A673 (cell line): Measurements from ENCODE around the gene LNPEP. TPM values are rescaled to one million over a fixed set of nuclear protein-coding genes. Genes with fewer than 3 reads are reported as not detected.

ENCODE experiments used
- BruUV-seq: library from RNA; stranded (reverse); fragments of 400-500 nt; replicated peaks from 2 replicates; lab custom pipeline; 2021; lab: Mats Ljungman, UMichigan
- CTCF ChIA-PET: fragments of 300-600 bp; sonication (Branson Sonifier 250); formaldehyde crosslinking; loops from one replicate; lab custom pipeline; 2022; ENCODE audit warnings: antibody characterized with exemption; lab: Charles Lee
- POLR2A ChIA-PET: fragments of 300-600 bp; sonication (Branson Sonifier 250); formaldehyde crosslinking; loops from one replicate; lab custom pipeline; 2022; ENCODE audit warnings: antibody characterized with exemption; ENCODE audit not compliant: low non-redundant PET; lab: Charles Lee
- DNase-seq: peaks from one replicate; pipeline ENCODE4 v3.0.0-alpha.2; 2015; ENCODE audit warnings: low spot score
- H3K27ac ChIP-seq: fragments of 200-600 bp; sonication (generic); 2 replicates; pipeline ENCODE4 v1.5.1; 2016; ENCODE audit warnings: mixed run types, low read depth, mild to moderate bottlenecking, mixed read lengths, antibody characterized with exemption, low read length; ENCODE audit not compliant: poor library complexity, severe bottlenecking
- H3K27me3 ChIP-seq: fragments of 200-600 bp; sonication (generic); replicated peaks from 2 replicates; pipeline ENCODE4 v1.6.1; 2017; ENCODE audit warnings: mixed run types, low read depth, mild to moderate bottlenecking, mixed read lengths, antibody characterized with exemption, low read length; ENCODE audit not compliant: insufficient read depth, poor library complexity
- H3K36me3 ChIP-seq: fragments of 200-600 bp; sonication (generic); 2 replicates; pipeline ENCODE4 v1.6.1; 2016; ENCODE audit warnings: mixed run types, mild to moderate bottlenecking, mixed read lengths, antibody characterized with exemption, low read length; ENCODE audit not compliant: insufficient read depth, poor library complexity, severe bottlenecking
- H3K4me1 ChIP-seq: fragments of 200-600 bp; sonication (generic); 2 replicates; pipeline ENCODE4 v1.6.1; 2017; ENCODE audit warnings: mixed run types, mild to moderate bottlenecking, mixed read lengths, antibody characterized with exemption, low read length; ENCODE audit not compliant: insufficient read depth, poor library complexity, severe bottlenecking
- H3K4me3 ChIP-seq: fragments of 200-600 bp; sonication (generic); 2 replicates; pipeline ENCODE4 v1.5.1; 2016; ENCODE audit warnings: low read depth, mixed run types, mild to moderate bottlenecking, mixed read lengths, low read length; ENCODE audit not compliant: poor library complexity, severe bottlenecking
- H3K9me3 ChIP-seq: fragments of 200-600 bp; sonication (generic); 2 replicates; pipeline ENCODE4 v1.6.1; 2016; ENCODE audit warnings: mixed run types, low read depth, mild to moderate bottlenecking, mixed read lengths, antibody characterized with exemption, low read length; ENCODE audit not compliant: poor library complexity, severe bottlenecking
- CTCF ChIP-seq: fragments of 300-800, 200-600 bp; sonication (generic); conservative IDR thresholded peaks from 2 replicates; pipeline ENCODE4 v1.5.1; 2017; ENCODE audit warnings: low read depth, mild to moderate bottlenecking, antibody characterized with exemption, low read length, moderate library complexity, mixed read lengths
- EZH2 ChIP-seq: fragments of 200-600 bp; sonication (generic); IDR thresholded peaks from 2 replicates; pipeline ENCODE4 v1.6.1; 2017; ENCODE audit warnings: borderline replicate concordance, low read depth, mild to moderate bottlenecking, mixed read lengths, antibody characterized with exemption, low read length; ENCODE audit not compliant: poor library complexity, severe bottlenecking
- intact Hi-C: fragments of 100-400 bp; cut with micrococcal nuclease; formaldehyde crosslinking; loops from one replicate; pipeline ENCODE4 v1.10.0; 2022; ENCODE audit not compliant: unreplicated experiment
- total RNA-seq: library from RNA; stranded (reverse); gene quantifications from 2 replicates; pipeline ENCODE4 v1.2.3, GENCODE V29; 2021

LNPEP gene
- total RNA-seq, 1 experiment from 2014 or later, result 10.3 TPM

GRCh38 chr5:97019435-97020117 lies 83.7 kb downstream of the LNPEP start:
- Histone ChIP-seq H3K27me3 (no peaks in the 10 kb centered on the region), H3K9me3 (no peaks in the 10 kb centered on the region), H3K36me3 (no peaks in the 10 kb centered on the region), H3K4me1 (no peaks in the 10 kb centered on the region), H3K27ac (no peak overlapping the region), H3K4me3 (no peak overlapping the region)
- TF ChIP-seq EZH2 (no peak), CTCF (no peak)
- POLR2A ChIA-PET, result no interaction called here
- no peak for DNase-seq
- CTCF ChIA-PET, result no interaction called here
- intact Hi-C loops, result no loop called here
- BruUV-seq, result no TSS peak

DNA sequence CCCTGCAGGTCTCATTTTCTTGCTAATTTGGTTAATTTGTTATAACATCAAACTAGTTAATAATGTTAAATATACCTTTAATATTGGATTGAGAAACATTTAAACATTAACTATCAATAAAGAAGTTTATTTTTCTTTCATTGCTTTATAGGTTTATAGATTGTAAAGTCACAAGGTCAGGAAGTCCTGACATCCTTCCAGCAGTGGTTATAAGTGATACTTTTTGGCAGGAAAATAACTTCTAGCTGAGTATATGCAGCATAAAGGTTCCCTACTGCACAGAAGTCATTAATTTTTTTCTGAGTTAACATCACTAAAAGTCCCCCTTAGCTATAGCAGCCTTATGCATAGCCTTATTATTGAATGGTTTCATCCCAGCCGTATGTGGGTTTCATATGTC lies 85.5 kb downstream of the LNPEP start:
- ChIA-PET CTCF (no interaction called here), POLR2A (interaction anchor here (0.7 kb wide), 1 partner anchor 18 kb away, joined by 3 read pairs; no protein-coding TSS in a partner anchor)
- H3K27ac ChIP-seq, result no peak overlapping the region
- H3K4me1 ChIP-seq, result no peaks in the 10 kb centered on the region
- H3K36me3 ChIP-seq, result no peaks in the 10 kb centered on the region
- no peak for TF ChIP-seq CTCF
- no peak for TF ChIP-seq EZH2
- no TSS peak for BruUV-seq
- H3K27me3 ChIP-seq, result no peaks in the 10 kb centered on the region
- H3K4me3 ChIP-seq, result no peak overlapping the region
- no peaks in the 10 kb centered on the region for H3K9me3 ChIP-seq
- DNase-seq, result no peak
- intact Hi-C loops, result no loop called here

GRCh38 chr5:97022898-97023297 lies 87.0 kb downstream of the LNPEP start:
- intact Hi-C loops, result no loop called here

More at GRCh38 chr5:97022898-97023297, 87.0 kb downstream of the LNPEP start:
- ChIA-PET CTCF (no interaction called here), POLR2A (no interaction called here)
- TF ChIP-seq EZH2 (no peak), CTCF (no peak)
- Histone ChIP-seq H3K27me3 (no peaks in the 10 kb centered on the region), H3K4me1 (no peaks in the 10 kb centered on the region), H3K36me3 (no peaks in the 10 kb centered on the region), H3K27ac (no peak overlapping the region), H3K9me3 (no peaks in the 10 kb centered on the region), H3K4me3 (no peak overlapping the region)
- DNase-seq, result no peak
- no TSS peak for BruUV-seq
